Measurements from ENCODE around the gene GDF9. TPM values are rescaled to one million over a fixed set of nuclear protein-coding genes. Genes with fewer than 3 reads are reported as not detected.

GDF9 gene
- total RNA-seq, 2 experiments from 2014 or later: 0.77 to 0.80 TPM

DNA sequence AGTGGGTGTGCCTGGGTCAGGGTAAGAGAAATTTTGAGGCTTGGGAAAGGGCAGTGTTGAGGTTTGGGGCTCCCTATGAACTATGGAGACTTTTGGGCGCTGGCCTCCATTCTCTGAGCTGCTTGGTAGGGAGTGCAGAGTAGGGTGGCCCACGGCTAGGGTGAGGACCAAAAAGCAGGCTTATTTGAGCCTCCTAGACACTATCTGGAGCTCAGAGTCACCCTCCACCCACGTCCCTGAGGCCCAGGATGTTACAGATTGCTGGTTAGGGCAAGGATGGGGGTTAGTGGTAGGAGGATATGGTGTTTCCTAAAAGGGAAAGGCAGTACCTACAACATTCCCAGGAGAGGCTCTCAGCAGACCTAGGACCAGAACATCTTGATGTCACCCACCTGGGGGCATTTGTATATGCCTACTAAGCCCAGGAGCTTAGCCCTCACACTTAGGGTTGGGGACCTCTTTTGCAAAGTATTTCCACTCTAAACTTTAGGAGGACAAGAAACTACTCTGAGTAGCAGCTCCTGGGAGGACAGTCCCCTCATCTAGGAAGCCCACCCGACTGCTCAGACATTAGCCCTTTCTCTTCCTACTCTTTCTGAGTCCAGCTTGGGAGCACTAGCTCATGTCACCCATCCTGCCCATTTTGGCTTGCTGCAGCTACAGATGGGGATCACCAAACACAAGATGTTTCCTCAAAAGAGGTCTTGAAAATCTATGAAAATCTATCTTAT lies 38.2 kb downstream of the GDF9 start:
- Mint-ChIP-seq H3K27ac (no peak overlapping the region), H3K36me3 (peaks cover 2% of the 10 kb centered on the region), H3K9me3 (no peaks in the 10 kb centered on the region), H3K27me3 (peaks cover 45% of the 10 kb centered on the region), H3K4me3 (no peak overlapping the region), H3K4me1 (peaks cover 20% of the 10 kb centered on the region)
- ATAC-seq (ENCODE audit: low read depth) (no peak), DNase-seq (no peak)
- POLR2A ChIA-PET: interaction anchor here (1.7 kb wide), 1 partner anchor 223 kb away, joined by 5 read pairs; the partner anchor contains the start of gene HSPA4

DNA sequence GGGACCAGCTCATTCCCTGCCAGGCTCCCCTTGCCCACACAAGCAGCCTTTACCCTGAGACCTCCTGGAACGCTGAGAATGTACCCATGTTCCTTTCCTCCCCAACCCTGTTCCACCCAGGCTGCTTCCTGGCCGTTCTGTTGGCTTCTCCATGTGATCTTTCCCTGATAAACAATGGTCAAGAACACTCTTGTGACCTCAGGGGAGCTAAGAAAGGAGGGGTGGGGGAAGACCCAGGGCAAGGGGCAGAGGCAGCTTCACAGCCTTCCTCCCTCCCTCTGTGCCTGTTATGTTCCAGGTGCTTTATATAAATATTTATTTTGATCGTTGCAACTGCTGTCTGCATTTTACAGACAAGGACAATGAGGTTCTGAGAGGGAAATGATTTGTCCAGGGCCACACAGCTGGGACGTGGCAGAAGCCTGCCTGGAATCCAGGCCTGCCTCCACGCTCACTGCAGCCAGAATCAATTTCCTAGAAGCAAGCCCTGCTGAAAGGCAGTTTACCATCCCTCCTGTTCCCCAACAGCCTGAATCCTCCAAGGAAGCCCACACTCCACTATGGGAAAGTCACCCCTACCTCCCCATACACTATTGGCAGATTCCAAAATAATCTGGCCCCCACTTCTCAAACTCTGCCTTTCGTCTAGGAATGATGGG lies 39.7 kb downstream of the GDF9 start:
- no peak for DNase-seq
- Mint-ChIP-seq H3K4me1 (peaks cover 20% of the 10 kb centered on the region), H3K36me3 (peaks cover 2% of the 10 kb centered on the region), H3K27ac (no peak overlapping the region), H3K9me3 (no peaks in the 10 kb centered on the region), H3K4me3 (peak overlapping the region; percentile 67), H3K27me3 (peaks cover 45% of the 10 kb centered on the region)
- no peak for ATAC-seq (ENCODE audit: low read depth)
- POLR2A ChIA-PET: interaction anchor here (1.4 kb wide), 1 partner anchor 49 kb away, joined by 3 read pairs; the partner anchor contains the start of gene SEPTIN8

DNA sequence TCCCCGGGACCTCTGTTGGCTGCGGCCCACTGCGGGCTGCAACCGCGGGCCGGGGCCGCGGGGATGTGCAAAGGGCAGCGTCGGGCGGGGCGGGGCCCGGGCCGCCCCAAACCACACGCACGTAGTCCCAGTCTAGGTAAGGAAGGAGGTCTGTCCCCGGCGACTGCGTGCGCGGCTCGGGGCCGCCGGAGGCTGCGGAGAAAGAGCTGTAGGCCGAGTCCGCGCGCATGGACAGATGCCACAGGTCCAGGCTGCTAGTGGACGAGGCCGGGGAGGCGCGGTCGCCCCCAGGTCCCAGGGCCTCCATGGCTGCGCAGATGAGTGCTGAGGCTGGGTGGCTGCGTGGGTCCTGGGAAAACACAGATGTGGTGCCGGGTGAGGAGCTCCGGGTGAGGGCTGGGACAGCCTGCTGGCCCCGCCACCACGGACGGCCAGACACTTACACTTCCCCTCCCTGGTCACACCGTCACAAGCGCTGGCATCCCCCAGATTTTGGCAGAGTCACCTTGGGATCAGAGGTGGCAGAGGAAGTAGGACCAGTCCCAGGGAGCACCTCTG lies 40.4 kb downstream of the GDF9 start:
- Mint-ChIP-seq H3K4me3 (peak overlapping the region; percentile 67), H3K4me1 (peaks cover 17% of the 10 kb centered on the region), H3K9me3 (no peaks in the 10 kb centered on the region), H3K27me3 (peaks cover 38% of the 10 kb centered on the region), H3K27ac (no peak overlapping the region), H3K36me3 (peaks cover 2% of the 10 kb centered on the region)
- peak; percentile 41 for ATAC-seq (ENCODE audit: low read depth)
- POLR2A ChIA-PET: interaction anchor here (1.2 to 1.4 kb wide), 2 partner anchors 49 to 72 kb away, joined by 3 read pairs; partner anchors contain the start of gene SEPTIN8
- DNase-seq: no peak

- peaks cover 2% of the 10 kb centered on the region for H3K36me3 Mint-ChIP-seq
- H3K4me1 Mint-ChIP-seq: peaks cover 19% of the 10 kb centered on the region
- no peak for ATAC-seq (ENCODE audit: low read depth)
- peaks cover 40% of the 10 kb centered on the region for H3K27me3 Mint-ChIP-seq
- no peaks in the 10 kb centered on the region for H3K9me3 Mint-ChIP-seq
- POLR2A ChIA-PET: interaction anchor here (0.5 to 1.4 kb wide), 9 partner anchors 34 to 1180 kb away, joined by 3 to 4 read pairs (median 3); partner anchors contain the start of genes CCNI2, GDF9, HSPA4 and SEPTIN8
- peak overlapping the region; percentile 75 for H3K4me3 Mint-ChIP-seq
- H3K27ac Mint-ChIP-seq: no peak overlapping the region
- DNase-seq: peak; percentile 67
Observed at GRCh38 chr5:132825033-132825833, 41.0 kb downstream of the GDF9 start.

GRCh38 chr5:132824426-132824825 lies 41.8 kb downstream of the GDF9 start:
- no peak overlapping the region for H3K27ac Mint-ChIP-seq
- DNase-seq: no peak
- peaks cover 39% of the 10 kb centered on the region for H3K27me3 Mint-ChIP-seq
- H3K36me3 Mint-ChIP-seq: peaks cover 2% of the 10 kb centered on the region
- no peak for ATAC-seq (ENCODE audit: low read depth)
- peaks cover 22% of the 10 kb centered on the region for H3K4me1 Mint-ChIP-seq
- H3K4me3 Mint-ChIP-seq: peak overlapping the region; percentile 75
- POLR2A ChIA-PET: interaction anchor here (0.9 to 1.3 kb wide), 5 partner anchors 9 to 1180 kb away, joined by 3 read pairs; partner anchors contain the start of genes CCNI2, GDF9, HSPA4 and UQCRQ
- H3K9me3 Mint-ChIP-seq: no peaks in the 10 kb centered on the region

DNA sequence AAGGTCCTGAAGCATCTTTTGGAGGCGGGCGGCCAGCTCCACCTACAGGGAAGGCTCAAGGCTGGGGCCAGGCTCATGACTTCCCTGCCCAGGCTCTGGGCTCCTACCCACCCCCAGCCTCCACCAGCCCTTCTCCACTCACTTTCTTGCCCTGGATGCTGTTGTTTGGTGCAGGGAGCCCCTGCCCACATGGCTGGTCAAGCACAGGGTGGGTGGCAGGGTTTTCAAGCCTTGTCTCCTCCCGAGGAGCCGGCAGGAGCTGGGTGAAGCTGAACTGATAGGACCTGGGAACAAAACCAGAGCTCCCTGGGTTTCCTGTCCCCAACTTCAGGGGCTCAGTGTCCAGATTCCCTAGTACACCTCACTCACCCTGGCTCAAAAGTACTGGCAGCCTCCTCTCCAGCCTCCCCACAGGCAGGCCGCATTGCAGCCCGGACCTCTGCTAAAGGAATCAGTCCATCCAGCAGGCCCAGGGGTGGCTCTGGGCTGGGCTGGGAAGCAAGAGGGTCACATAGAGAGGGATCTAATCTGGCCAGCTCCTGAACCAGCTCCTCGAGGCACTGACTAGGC lies 42.7 kb downstream of the GDF9 start:
- ATAC-seq (ENCODE audit: low read depth): no peak
- peak overlapping the region; percentile 63 for H3K4me3 Mint-ChIP-seq

GRCh38 chr5:132822650-132823480 lies 43.4 kb downstream of the GDF9 start:
- no peak for ATAC-seq (ENCODE audit: low read depth)
- H3K36me3 Mint-ChIP-seq: peaks cover 2% of the 10 kb centered on the region
- DNase-seq: peak; percentile 60
- peak overlapping the region; percentile 63 for H3K4me3 Mint-ChIP-seq
- peaks cover 24% of the 10 kb centered on the region for H3K4me1 Mint-ChIP-seq
- peaks cover 31% of the 10 kb centered on the region for H3K27me3 Mint-ChIP-seq
- POLR2A ChIA-PET: interaction anchor here (1.1 kb wide), 1 partner anchor 453 kb away, joined by 5 read pairs; the partner anchor contains the start of gene SLC22A5
- H3K9me3 Mint-ChIP-seq: no peaks in the 10 kb centered on the region
- H3K27ac Mint-ChIP-seq: no peak overlapping the region

More for the DNA sequence above, 42.7 kb downstream of the GDF9 start:
- Mint-ChIP-seq H3K27ac (no peak overlapping the region), H3K36me3 (peaks cover 2% of the 10 kb centered on the region), H3K4me1 (peaks cover 24% of the 10 kb centered on the region), H3K9me3 (no peaks in the 10 kb centered on the region), H3K27me3 (peaks cover 33% of the 10 kb centered on the region)
- POLR2A ChIA-PET: interaction anchor here (0.9 to 1.1 kb wide), 2 partner anchors 9 to 454 kb away, joined by 3 to 5 read pairs; partner anchors contain the start of gene SLC22A5
- DNase-seq: no peak

DNA sequence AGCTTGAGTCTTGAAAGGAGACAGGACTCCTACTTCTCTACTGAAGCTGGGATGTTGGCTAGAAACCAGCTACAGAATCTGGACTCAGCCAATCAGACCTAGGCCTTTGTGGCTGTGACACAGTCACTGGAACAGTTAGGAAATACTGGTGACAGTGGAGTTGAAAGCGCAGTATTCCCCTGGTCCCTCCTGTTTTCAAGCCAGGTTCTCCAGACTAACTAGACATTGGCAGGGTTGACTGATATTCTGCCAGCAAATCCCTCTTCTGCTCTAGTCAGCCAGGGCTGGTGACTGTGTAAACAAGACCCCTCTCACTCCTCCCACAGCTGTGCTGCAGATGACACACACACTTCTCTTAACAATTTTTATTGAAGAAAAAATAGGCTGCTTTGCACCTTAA lies 44.5 kb downstream of the GDF9 start:
- Mint-ChIP-seq H3K9me3 (no peaks in the 10 kb centered on the region), H3K27me3 (peaks cover 21% of the 10 kb centered on the region), H3K27ac (no peak overlapping the region), H3K36me3 (no peaks in the 10 kb centered on the region), H3K4me3 (no peak overlapping the region), H3K4me1 (peaks cover 21% of the 10 kb centered on the region)
- DNase-seq (no peak), ATAC-seq (ENCODE audit: low read depth) (no peak)
- POLR2A ChIA-PET: interaction anchor here (1.8 kb wide), 1 partner anchor 84 kb away, joined by 5 read pairs; the partner anchor contains the start of gene KIF3A

DNA sequence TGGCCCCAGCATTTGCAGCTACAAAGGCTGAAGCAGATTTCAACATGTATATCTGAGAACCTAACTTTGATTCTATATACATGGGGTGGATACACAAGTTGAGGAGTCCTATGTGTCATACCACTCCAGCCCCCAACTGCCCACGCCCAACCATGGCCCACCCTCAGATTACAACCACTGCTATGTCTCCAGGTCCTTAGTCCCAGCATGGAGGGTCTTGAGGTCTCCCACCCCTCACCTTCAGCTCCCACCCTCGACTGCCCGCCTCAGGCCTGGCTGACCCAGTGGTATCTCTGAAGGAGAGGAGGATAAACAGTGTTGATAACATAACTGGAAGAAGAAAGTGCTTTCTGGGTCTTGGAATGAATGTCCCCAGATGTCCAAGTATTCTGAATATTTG lies 44.9 kb downstream of the GDF9 start:
- Mint-ChIP-seq H3K4me1 (peaks cover 21% of the 10 kb centered on the region), H3K9me3 (no peaks in the 10 kb centered on the region), H3K4me3 (no peak overlapping the region), H3K27ac (no peak overlapping the region), H3K36me3 (no peaks in the 10 kb centered on the region), H3K27me3 (peaks cover 19% of the 10 kb centered on the region)
- ATAC-seq (ENCODE audit: low read depth) (no peak), DNase-seq (no peak)
- POLR2A ChIA-PET: interaction anchor here (1.8 kb wide), 2 partner anchors 74 to 84 kb away, joined by 5 read pairs; partner anchors contain the start of genes CCNI2 and KIF3A

DNA sequence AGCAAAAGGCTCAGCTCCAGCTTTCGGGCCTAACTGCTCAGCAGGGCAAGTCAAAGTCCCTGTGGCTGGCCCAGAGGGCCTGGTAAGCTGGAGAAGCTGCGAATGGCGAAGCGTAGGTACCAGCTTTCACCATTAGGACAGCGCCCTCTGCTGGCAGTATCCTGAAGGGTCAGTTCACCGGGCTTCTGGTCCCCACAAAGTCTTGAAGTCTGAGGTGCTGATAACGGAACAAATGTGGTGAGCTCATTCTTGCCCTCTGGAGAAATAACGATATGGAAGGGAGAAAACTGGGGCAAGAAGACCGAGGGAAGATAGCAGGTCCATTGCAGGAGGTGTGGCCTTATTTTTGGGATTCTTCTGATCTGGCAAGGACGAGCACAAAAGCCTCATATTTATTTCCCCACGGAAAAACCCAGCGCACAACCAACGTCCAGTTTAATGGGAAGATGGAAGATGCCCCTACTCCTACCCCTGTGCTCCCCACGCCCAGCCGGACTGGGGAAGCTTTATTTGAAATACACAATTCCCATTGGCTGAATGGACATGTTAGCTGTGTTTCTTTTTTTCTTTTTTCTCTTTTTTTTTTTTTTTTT lies 46.0 kb downstream of the GDF9 start:
- POLR2A ChIA-PET: interaction anchor here (0.7 to 1.8 kb wide), 8 partner anchors 13 to 361 kb away, joined by 3 to 9 read pairs (median 4); partner anchors contain the start of genes CCNI2, IRF1 and KIF3A
- H3K27me3 Mint-ChIP-seq: peaks cover 22% of the 10 kb centered on the region
- peak; percentile 83 for ATAC-seq (ENCODE audit: low read depth)
- H3K4me3 Mint-ChIP-seq: peak overlapping the region; percentile 75
- peak overlapping the region; percentile 40 for H3K27ac Mint-ChIP-seq
- DNase-seq: peak; percentile 89
- peaks cover 21% of the 10 kb centered on the region for H3K4me1 Mint-ChIP-seq
- no peaks in the 10 kb centered on the region for H3K36me3 Mint-ChIP-seq
- no peaks in the 10 kb centered on the region for H3K9me3 Mint-ChIP-seq

- no peaks in the 10 kb centered on the region for H3K9me3 Mint-ChIP-seq
- POLR2A ChIA-PET: interaction anchor here (0.9 to 1.8 kb wide), 4 partner anchors 66 to 329 kb away, joined by 3 to 9 read pairs (median 5); partner anchors contain the start of genes CCNI2 and IRF1
- no peaks in the 10 kb centered on the region for H3K36me3 Mint-ChIP-seq
- H3K27me3 Mint-ChIP-seq: peaks cover 27% of the 10 kb centered on the region
- ATAC-seq (ENCODE audit: low read depth) (no peak), DNase-seq (no peak)
- peaks cover 16% of the 10 kb centered on the region for H3K4me1 Mint-ChIP-seq
- H3K4me3 Mint-ChIP-seq: peak overlapping the region; percentile 76
- H3K27ac Mint-ChIP-seq: peak overlapping the region; percentile 65
Observed at GRCh38 chr5:132819468-132819867, 46.8 kb downstream of the GDF9 start.
